Mucosa of descending colon (tissue), 3 donors: ENCODE measurements around the gene MYZAP. TPM values are rescaled to one million over a fixed set of nuclear protein-coding genes. Genes with fewer than 3 reads are reported as not detected.

Experiments used
- ATAC-seq: fragments of 200-7000 bp; cut with Tn5 transposase; one replicate; pipeline ENCODE4 v1.9.1; 2020; ENCODE audit warnings: mild to moderate bottlenecking, moderate library complexity
- DNase-seq, 3 donors: peaks; one replicate each; pipeline ENCODE4 v3.0.0-alpha.2; 2020
- H3K36me3 ChIP-seq: fragments of 200-600 bp; one replicate; pipeline ENCODE4 v1.8.0; 2021; ENCODE audit warnings: low read depth, mild to moderate bottlenecking
- H3K4me1 ChIP-seq: fragments of 200-600 bp; one replicate; pipeline ENCODE4 v1.8.0; 2021; ENCODE audit warnings: low read depth, mild to moderate bottlenecking
- H3K4me3 ChIP-seq: fragments of 200-600 bp; one replicate; pipeline ENCODE4 v1.8.0; 2021; ENCODE audit warnings: mild to moderate bottlenecking
- H3K9me3 ChIP-seq: fragments of 200-600 bp; one replicate; pipeline ENCODE4 v1.8.0; 2021; ENCODE audit warnings: mild to moderate bottlenecking
- intact Hi-C, 2 donors: fragments of 100-400 bp; cut with DNase I in 1 of 2; cut with micrococcal nuclease in 1 of 2; formaldehyde crosslinking; loops; one replicate each; pipeline versions ENCODE4 v1.11.0 to v1.11.1; 2022; cut with DNase I, micrococcal nuclease
- total RNA-seq, 3 donors: library from RNA; stranded (reverse); fragmentation: NEBNext Ultra II Directional in 2 of 3; extraction: Animal tissue kit (Norgen Biotek cat#: 25700) in 2 of 3; gene quantifications; one replicate each; pipeline versions ENCODE4 v1.2.1 to v1.2.4, GENCODE V29; 2021 to 2023
- TF ChIP-seq, protein P1 (sequence below): fragments of 200-600 bp; IDR thresholded peaks from one replicate; pipeline ENCODE4 v1.8.0; 2022; ENCODE audit warnings: antibody characterized with exemption, mild to moderate bottlenecking
- donor health status: DM: no; HTN: no; CAD: no; lungs with moderate emphysema.
- donor health status: DM: no; HTN: no; CAD: no.
- donor health status: DM: no; HTN: yes; CAD: no.

The MYZAP gene
- total RNA-seq, 3 donors from 2014 or later: 17.5 to 18.8 (median 17.9) TPM

DNA sequence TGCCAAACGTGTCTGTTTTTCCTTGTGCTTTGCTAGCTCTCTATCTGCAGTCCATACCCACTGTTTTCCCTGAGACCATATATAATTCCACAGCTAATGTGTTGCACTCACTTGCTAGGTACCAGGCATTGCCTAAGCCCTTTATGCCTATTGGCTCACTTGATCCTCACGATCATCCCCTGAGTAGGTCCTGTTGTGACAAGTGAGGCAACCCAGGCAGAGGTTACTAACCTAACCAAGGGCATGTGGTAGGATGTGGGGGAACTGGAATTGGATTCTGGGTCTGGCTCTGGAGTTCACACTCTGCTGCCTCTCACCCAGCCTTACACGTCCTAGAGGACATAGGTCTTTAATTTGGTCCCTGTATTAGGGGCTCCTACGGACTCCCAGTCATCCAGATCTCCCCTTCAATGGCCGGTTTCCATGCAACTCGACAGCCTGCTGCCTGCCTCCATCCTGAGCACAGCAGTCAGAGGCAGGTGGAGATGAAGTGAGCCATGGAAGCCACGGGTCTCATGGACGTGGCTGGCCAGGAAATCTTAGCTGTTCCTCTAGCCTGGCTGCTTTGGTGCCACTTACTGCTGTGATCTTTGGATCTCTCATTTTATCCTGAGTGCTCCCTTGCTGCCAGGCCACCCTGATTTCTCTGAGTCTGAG is 38.9 kb upstream of the MYZAP start:
- no peak for ATAC-seq

DNA sequence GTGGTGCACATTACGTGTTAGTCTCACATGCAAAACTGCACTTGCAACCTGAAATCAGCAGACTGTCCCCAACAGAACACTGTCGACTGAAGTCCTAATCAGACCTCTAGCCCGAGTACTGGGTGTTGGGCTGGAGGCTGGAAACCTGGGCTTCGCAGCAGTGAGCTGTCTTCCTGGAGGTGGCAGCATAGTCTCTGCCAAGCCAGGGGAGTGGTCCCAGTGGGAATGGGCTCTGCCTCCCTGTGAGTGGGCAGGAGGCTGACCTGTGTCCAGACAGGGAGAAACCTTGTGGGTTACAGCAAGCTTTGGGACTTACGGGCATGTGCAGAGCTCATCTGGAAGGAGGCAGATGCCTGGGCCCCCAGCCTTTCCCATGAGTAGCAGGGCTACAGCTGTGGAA is 38.2 kb upstream of the MYZAP start:
- intact Hi-C loops: no loop called here
- TF ChIP-seq, protein P1, sequence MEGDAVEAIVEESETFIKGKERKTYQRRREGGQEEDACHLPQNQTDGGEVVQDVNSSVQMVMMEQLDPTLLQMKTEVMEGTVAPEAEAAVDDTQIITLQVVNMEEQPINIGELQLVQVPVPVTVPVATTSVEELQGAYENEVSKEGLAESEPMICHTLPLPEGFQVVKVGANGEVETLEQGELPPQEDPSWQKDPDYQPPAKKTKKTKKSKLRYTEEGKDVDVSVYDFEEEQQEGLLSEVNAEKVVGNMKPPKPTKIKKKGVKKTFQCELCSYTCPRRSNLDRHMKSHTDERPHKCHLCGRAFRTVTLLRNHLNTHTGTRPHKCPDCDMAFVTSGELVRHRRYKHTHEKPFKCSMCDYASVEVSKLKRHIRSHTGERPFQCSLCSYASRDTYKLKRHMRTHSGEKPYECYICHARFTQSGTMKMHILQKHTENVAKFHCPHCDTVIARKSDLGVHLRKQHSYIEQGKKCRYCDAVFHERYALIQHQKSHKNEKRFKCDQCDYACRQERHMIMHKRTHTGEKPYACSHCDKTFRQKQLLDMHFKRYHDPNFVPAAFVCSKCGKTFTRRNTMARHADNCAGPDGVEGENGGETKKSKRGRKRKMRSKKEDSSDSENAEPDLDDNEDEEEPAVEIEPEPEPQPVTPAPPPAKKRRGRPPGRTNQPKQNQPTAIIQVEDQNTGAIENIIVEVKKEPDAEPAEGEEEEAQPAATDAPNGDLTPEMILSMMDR: no peak
- Histone ChIP-seq H3K4me1 (peaks cover 17% of the 10 kb centered on the region), H3K4me3 (no peak overlapping the region), H3K9me3 (no peaks in the 10 kb centered on the region), H3K36me3 (no peaks in the 10 kb centered on the region)
- ATAC-seq (no peak), DNase-seq (no peak)

More for the DNA sequence above, 38.9 kb upstream of the MYZAP start:
- no peaks in the 10 kb centered on the region for H3K36me3 ChIP-seq
- TF ChIP-seq, protein P1: no peak
- no peak overlapping the region for H3K4me3 ChIP-seq
- peaks cover 17% of the 10 kb centered on the region for H3K4me1 ChIP-seq
- intact Hi-C loops: no loop called here
- no peaks in the 10 kb centered on the region for H3K9me3 ChIP-seq
- DNase-seq: no peak

DNA sequence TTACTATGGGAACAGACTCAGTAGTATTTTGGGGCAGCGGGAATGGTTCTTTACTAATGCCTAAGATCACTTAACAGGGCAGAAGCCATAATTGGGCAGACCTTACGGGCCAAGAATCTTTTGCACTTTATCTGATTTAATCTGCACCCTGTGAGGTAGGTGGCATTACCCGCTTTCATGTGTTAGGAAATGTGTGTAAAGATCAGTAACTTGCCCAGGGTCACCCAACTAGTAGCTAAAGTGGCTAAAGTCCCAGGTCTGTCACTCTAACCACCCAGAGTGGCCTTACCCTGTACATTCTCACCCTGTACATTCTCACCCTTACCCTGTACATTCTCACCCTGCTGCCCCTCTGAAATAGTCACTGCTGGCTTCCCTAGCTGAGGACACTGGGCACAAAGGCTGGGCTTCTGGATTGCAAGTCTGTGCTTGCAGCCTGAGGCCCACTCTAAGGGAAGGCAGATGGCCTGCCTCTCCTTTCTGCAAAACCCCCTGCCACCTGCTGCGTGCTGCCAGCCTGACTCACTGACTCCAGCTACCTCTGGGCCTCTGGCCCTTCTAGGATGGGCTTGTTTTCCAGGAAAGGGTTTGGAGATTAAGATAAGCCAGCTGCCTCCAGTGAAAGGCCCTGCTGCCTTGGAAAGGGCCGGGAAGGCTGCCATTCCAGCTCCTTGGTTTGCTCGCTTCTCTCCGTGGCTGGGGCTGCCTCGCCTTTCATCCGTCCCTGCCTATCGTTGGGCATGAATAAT is 37.5 kb upstream of the MYZAP start:
- Histone ChIP-seq H3K4me3 (no peak overlapping the region), H3K4me1 (peaks cover 12% of the 10 kb centered on the region), H3K36me3 (no peaks in the 10 kb centered on the region), H3K9me3 (no peaks in the 10 kb centered on the region)
- intact Hi-C loops: no loop called here
- TF ChIP-seq, protein P1: no peak
- DNase-seq: no peak
- ATAC-seq: no peak

DNA sequence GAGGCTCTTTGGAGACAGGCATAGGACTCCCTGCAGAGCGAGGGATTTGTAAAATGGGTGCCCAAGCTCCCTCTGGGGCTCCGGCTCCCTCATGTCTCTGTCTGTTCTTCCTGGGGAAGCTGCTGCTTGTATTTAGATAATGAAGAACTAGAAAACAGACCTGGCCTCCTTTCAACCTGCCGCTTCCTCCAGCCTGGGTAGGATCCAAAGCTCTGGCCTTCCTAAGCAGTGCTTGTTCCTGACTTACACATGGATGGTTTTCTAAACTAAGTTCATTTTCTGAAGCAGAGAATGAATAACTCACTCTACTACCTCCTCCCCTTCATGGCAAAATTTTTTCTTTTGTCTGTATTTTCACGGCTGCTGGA is 36.9 kb upstream of the MYZAP start:
- DNase-seq (no peak), ATAC-seq (no peak)
- H3K4me3 ChIP-seq: no peak overlapping the region
- peaks cover 9% of the 10 kb centered on the region for H3K4me1 ChIP-seq
- intact Hi-C loops: no loop called here
- TF ChIP-seq, protein P1: no peak
- H3K9me3 ChIP-seq: no peaks in the 10 kb centered on the region
- no peaks in the 10 kb centered on the region for H3K36me3 ChIP-seq

DNA sequence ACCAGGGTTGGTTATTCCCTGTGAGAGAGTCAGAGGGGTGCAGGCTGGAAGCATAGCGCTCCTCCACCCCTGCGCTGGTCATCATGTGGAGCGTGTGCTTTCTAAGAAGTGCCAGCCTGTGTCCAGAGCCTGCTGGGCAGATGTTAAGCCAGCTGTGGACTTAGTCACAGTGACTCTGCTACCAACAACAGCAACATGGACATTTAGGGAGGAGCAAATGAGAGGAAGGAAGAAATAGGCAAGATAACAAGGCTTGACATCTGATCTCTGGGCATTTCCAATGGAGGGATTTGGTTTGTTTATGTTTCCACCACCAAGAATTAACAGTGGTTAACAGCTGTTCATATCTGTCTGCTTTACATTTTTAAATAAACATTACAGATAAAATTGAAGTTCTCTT is 36.4 kb upstream of the MYZAP start:
- intact Hi-C loops: no loop called here
- Histone ChIP-seq H3K36me3 (no peaks in the 10 kb centered on the region), H3K9me3 (no peaks in the 10 kb centered on the region), H3K4me3 (no peak overlapping the region), H3K4me1 (peaks cover 5% of the 10 kb centered on the region)
- no peak for DNase-seq
- ATAC-seq: no peak
- TF ChIP-seq, protein P1: no peak
